ENCODE results near the gene KHDC4. TPM values are rescaled to one million over a fixed set of nuclear protein-coding genes. Genes with fewer than 3 reads are reported as not detected.

The KHDC4 gene
- total RNA-seq, 1 experiment from 2014 or later = 57.7 TPM

GRCh38 chr1:155893389-155894142 is 40.6 kb downstream of the KHDC4 start:
- Mint-ChIP-seq H3K4me1 (no peaks in the 10 kb centered on the region), H3K9me3 (no peaks in the 10 kb centered on the region), H3K4me3 (no peak overlapping the region), H3K27ac (0 out of 7 replicates have a peak overlapping the region, but pooled peaks of 1 of the 3 experiments have one; percentile 0), H3K36me3 (ENCODE audit: insufficient read depth in 1 of 3, low read depth in 3 of 3) (peaks cover 8 to 16% (median 11%) of the 10 kb centered on the region in 3 experiments; a peak in 6 of 7 replicates), H3K27me3 (ENCODE audit: low read depth) (no peaks in the 10 kb centered on the region)
- Histone ChIP-seq H3K27ac (ENCODE audit: insufficient read length, low read depth, low read length) (no peak overlapping the region), H3K79me2 (ENCODE audit: insufficient read depth, low read length) (no peaks in the 10 kb centered on the region), H3K79me1 (ENCODE audit: insufficient read depth, low read depth, low read length, poor library complexity, severe bottlenecking) (no peaks in the 10 kb centered on the region), H2AK5ac (ENCODE audit: insufficient read length, low read length) (no peak overlapping the region), H4K8ac (replicated peaks; ENCODE audit: insufficient read length, low read depth, low read length) (no peak overlapping the region), H2BK12ac (ENCODE audit: insufficient read length, low read depth, low read length) (no peak overlapping the region), H3K4ac (ENCODE audit: low read depth, low read length) (no peak overlapping the region), H3K27me3 (ENCODE audit: insufficient read depth, low read length) (no peaks in the 10 kb centered on the region), H3K14ac (ENCODE audit: insufficient read depth, low read length) (no peak overlapping the region), H2BK20ac (ENCODE audit: low read depth, low read length, poor library complexity, severe bottlenecking) (no peak overlapping the region), H2BK120ac (ENCODE audit: low read depth, low read length, poor library complexity, severe bottlenecking) (no peak overlapping the region), H3K9ac (ENCODE audit: extremely low read depth, insufficient read length, low read length) (no peak overlapping the region), H3K18ac (ENCODE audit: insufficient read length, low read depth, low read length) (no peak overlapping the region), H3K9me3 (ENCODE audit: control insufficient read depth, low read depth, low read length) (no peaks in the 10 kb centered on the region), H3K4me1 (ENCODE audit: insufficient read depth, low read length) (no peaks in the 10 kb centered on the region), H2AFZ (ENCODE audit: low read length) (no peak overlapping the region), H4K20me1 (ENCODE audit: control insufficient read depth, insufficient read depth, insufficient read length) (no peaks in the 10 kb centered on the region), H3K4me2 (ENCODE audit: insufficient read depth, insufficient read length, low read length) (no peak overlapping the region), H4K91ac (ENCODE audit: insufficient read length, low read depth, low read length) (no peak overlapping the region), H3K23ac (ENCODE audit: insufficient read length, low read depth, low read length) (no peak overlapping the region), H3K23me2 (ENCODE audit: insufficient read length, low read depth, low read length, poor library complexity, severe bottlenecking) (no peaks in the 10 kb centered on the region), H3T11ph (ENCODE audit: low read length) (no peak overlapping the region), H2BK15ac (ENCODE audit: low read depth, low read length) (no peak overlapping the region), H2BK5ac (ENCODE audit: insufficient read length, low read length) (no peak overlapping the region), H3K56ac (ENCODE audit: insufficient read length, low read depth, low read length) (no peak overlapping the region), H4K5ac (ENCODE audit: insufficient read length, low read depth, low read length) (no peak overlapping the region)
- TF ChIP-seq, protein P1, sequence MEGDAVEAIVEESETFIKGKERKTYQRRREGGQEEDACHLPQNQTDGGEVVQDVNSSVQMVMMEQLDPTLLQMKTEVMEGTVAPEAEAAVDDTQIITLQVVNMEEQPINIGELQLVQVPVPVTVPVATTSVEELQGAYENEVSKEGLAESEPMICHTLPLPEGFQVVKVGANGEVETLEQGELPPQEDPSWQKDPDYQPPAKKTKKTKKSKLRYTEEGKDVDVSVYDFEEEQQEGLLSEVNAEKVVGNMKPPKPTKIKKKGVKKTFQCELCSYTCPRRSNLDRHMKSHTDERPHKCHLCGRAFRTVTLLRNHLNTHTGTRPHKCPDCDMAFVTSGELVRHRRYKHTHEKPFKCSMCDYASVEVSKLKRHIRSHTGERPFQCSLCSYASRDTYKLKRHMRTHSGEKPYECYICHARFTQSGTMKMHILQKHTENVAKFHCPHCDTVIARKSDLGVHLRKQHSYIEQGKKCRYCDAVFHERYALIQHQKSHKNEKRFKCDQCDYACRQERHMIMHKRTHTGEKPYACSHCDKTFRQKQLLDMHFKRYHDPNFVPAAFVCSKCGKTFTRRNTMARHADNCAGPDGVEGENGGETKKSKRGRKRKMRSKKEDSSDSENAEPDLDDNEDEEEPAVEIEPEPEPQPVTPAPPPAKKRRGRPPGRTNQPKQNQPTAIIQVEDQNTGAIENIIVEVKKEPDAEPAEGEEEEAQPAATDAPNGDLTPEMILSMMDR (conservative IDR thresholded peaks at IDR 0.05) = no peak
- no CpG with 5 or more reads among the region's 10 CpGs for WGBS (ENCODE audit: extremely low coverage, insufficient read length, low lambda C conversion rate)
- no peak for DNase-seq

Measured in H9 (cell line).